Measurements from ENCODE around the gene MINDY3.

GRCh38 chr10:15864419-15864818 lies 4.1 kb upstream of the MINDY3 start:
- no peak for TF ChIP-seq CTCF (IDR thresholded peaks at IDR 0.05)
- no peak for TF ChIP-seq EZH2 (IDR thresholded peaks at IDR 0.05; ENCODE audit: borderline replicate concordance, insufficient read depth, low read depth, low read length, poor library complexity, severe bottlenecking)
